ENCODE data around the gene SH3PXD2B. TPM values are rescaled to one million over a fixed set of nuclear protein-coding genes. Genes with fewer than 3 reads are reported as not detected.

The SH3PXD2B gene
- total and polyA plus RNA-seq, 2 of the 13 experiments (the other 11 are each of a cell fraction or from before 2014, with no cell fraction given): 3.4 to 4.6 TPM

GRCh38 chr5:172428224-172429166, 25.8 kb downstream of the SH3PXD2B start (continued):
- TF ChIP-seq, protein P1, sequence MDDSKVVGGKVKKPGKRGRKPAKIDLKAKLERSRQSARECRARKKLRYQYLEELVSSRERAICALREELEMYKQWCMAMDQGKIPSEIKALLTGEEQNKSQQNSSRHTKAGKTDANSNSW (CRISPR knock-in tag; IDR thresholded peaks at IDR 0.05; ENCODE audit: borderline replicate concordance): no peak
- TF ChIP-seq SNAPC2 (CRISPR knock-in tag; IDR thresholded peaks at IDR 0.05) (no peak), RBFOX2 (IDR thresholded peaks at IDR 0.05; ENCODE audit: low read depth, low read length) (no peak), TGIF2 (CRISPR knock-in tag; IDR thresholded peaks at IDR 0.05) (no peak), ZNF720 (CRISPR knock-in tag; IDR thresholded peaks at IDR 0.05) (no peak), ZNF569 (CRISPR knock-in tag; IDR thresholded peaks at IDR 0.05; ENCODE audit: borderline replicate concordance) (no peak), ZFP41 (CRISPR knock-in tag; IDR thresholded peaks at IDR 0.05; ENCODE audit: borderline replicate concordance) (no peak), AKNA (CRISPR knock-in tag; IDR thresholded peaks at IDR 0.05; ENCODE audit: borderline replicate concordance) (no peak), GLI4 (CRISPR knock-in tag; IDR thresholded peaks at IDR 0.05; ENCODE audit: borderline replicate concordance) (no peak), NFKB2 (CRISPR knock-in tag; IDR thresholded peaks at IDR 0.05; ENCODE audit: borderline replicate concordance) (no peak), ZNF414 (CRISPR knock-in tag; IDR thresholded peaks at IDR 0.05) (no peak), ZFY (CRISPR knock-in tag; IDR thresholded peaks at IDR 0.05) (no peak), ZFX (CRISPR knock-in tag; IDR thresholded peaks at IDR 0.05; ENCODE audit: low read depth) (no peak), FOSL2 (CRISPR knock-in tag; IDR thresholded peaks at IDR 0.05) (peak; percentile 68)
- TF ChIP-seq, protein P2, sequence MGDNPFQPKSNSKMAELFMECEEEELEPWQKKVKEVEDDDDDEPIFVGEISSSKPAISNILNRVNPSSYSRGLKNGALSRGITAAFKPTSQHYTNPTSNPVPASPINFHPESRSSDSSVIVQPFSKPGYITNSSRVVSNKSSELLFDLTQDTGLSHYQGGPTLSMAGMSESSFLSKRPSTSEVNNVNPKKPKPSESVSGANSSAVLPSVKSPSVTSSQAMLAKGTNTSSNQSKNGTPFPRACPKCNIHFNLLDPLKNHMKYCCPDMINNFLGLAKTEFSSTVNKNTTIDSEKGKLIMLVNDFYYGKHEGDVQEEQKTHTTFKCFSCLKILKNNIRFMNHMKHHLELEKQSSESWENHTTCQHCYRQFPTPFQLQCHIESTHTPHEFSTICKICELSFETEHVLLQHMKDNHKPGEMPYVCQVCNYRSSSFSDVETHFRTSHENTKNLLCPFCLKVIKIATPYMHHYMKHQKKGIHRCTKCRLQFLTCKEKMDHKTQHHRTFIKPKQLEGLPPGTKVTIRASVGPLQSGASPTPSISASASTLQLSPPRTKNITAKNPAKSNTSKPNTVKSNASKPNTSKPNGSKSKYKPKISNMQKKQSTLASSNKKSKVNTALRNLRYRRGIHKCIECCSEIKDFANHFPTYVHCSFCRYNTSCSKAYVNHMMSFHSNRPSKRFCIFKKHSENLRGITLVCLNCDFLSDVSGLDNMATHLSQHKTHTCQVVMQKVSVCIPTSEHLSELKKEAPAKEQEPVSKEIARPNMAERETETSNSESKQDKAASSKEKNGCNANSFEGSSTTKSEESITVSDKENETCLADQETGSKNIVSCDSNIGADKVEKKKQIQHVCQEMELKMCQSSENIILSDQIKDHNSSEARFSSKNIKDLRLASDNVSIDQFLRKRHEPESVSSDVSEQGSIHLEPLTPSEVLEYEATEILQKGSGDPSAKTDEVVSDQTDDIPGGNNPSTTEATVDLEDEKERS (CRISPR knock-in tag; IDR thresholded peaks at IDR 0.05): no peak
- TF ChIP-seq, protein P3, sequence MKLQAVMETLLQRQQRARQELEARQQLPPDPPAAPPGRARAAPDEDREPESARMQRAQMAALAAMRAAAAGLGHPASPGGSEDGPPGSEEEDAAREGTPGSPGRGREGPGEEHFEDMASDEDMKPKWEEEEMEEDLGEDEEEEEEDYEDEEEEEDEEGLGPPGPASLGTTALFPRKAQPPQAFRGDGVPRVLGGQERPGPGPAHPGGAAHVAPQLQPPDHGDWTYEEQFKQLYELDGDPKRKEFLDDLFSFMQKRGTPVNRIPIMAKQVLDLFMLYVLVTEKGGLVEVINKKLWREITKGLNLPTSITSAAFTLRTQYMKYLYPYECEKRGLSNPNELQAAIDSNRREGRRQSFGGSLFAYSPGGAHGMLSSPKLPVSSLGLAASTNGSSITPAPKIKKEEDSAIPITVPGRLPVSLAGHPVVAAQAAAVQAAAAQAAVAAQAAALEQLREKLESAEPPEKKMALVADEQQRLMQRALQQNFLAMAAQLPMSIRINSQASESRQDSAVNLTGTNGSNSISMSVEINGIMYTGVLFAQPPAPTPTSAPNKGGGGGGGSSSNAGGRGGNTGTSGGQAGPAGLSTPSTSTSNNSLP (IDR thresholded peaks at IDR 0.05; ENCODE audit: low read depth, low read length): peak; percentile 33; the same call in 1 of the 2 replicates
- TF ChIP-seq, protein P4, sequence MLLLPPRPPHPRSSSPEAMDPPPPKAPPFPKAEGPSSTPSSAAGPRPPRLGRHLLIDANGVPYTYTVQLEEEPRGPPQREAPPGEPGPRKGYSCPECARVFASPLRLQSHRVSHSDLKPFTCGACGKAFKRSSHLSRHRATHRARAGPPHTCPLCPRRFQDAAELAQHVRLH (CRISPR knock-in tag; IDR thresholded peaks at IDR 0.05; ENCODE audit: borderline replicate concordance, low read depth): no peak
